GM12878 (cell line): ENCODE data around the gene TRIM71. TPM values are rescaled to one million over a fixed set of nuclear protein-coding genes. Genes with fewer than 3 reads are reported as not detected.

Source experiments
- ATAC-seq: fragments of 200-7000 bp; cut with Tn5 transposase; 3 replicates; pipeline ENCODE4 v1.9.1; 2020; ENCODE audit warnings: mild to moderate bottlenecking, moderate library complexity
- BruUV-seq: library from RNA; stranded (reverse); fragments of 400-500 nt; replicated peaks from 2 replicates; lab custom pipeline; 2021; lab: Mats Ljungman, UMichigan
- CTCF ChIA-PET: fragments of 300-600 bp; sonication (Branson Sonifier 250); formaldehyde crosslinking; extraction: SDS; loops from one replicate; lab custom pipeline; 2021; ENCODE audit warnings: inconsistent platforms; lab: Yijun Ruan, JAX
- POLR2A ChIA-PET: fragments of 350-600 bp; formaldehyde crosslinking; extraction: SDS; loops from one replicate; lab custom pipeline; 2021; ENCODE audit warnings: inconsistent platforms; lab: Charles Lee
- RAD21 ChIA-PET: fragments of 300-600 bp; sonication (Branson Sonifier 250); formaldehyde crosslinking; loops from one replicate; lab custom pipeline; 2023; ENCODE audit warnings: antibody characterized with exemption; ENCODE audit not compliant: unreplicated experiment; lab: Charles Lee
- SMC1A ChIA-PET: fragments of 300-600 bp; sonication (Branson Sonifier 250); formaldehyde crosslinking; loops from one replicate; lab custom pipeline; 2023; ENCODE audit not compliant: unreplicated experiment, uncharacterized antibody; lab: Charles Lee
- DNase-seq: peaks from one replicate; pipeline ENCODE4 v3.0.0-alpha.2; 2011; ENCODE audit warnings: low read depth, low spot score
- FAIRE-seq: peaks from 3 replicates; lab custom pipeline; 2011; peaks lifted over from hg19 to GRCh38; lab: Jason Lieb, UNC
- H2AFZ ChIP-seq: 2 replicates; pipeline ENCODE4 v1.6.0; 2011; ENCODE audit warnings: low read depth, low read length, control low read depth; ENCODE audit not compliant: control insufficient read depth
- H3K27ac ChIP-seq: 2 replicates; pipeline ENCODE4 v1.5.1; 2011; ENCODE audit warnings: control low read depth; ENCODE audit not compliant: control insufficient read depth, insufficient read depth
- H3K27me3 ChIP-seq, 2 experiments: replicated peaks in 1 of 2; 2 replicates each; pipeline versions ENCODE4 v1.6.0 to v1.6.1; 2011; ENCODE audit warnings: low read length in 1 of 2; ENCODE audit not compliant: control insufficient read depth in 2 of 2, insufficient read depth in 2 of 2
- H3K36me3 ChIP-seq, 2 experiments: 2 replicates each; pipeline ENCODE4 v1.5.1; 2011; ENCODE audit warnings: low read length in 1 of 2; ENCODE audit not compliant: control insufficient read depth in 2 of 2, insufficient read depth in 2 of 2
- H3K4me1 ChIP-seq: 2 replicates; pipeline ENCODE4 v1.6.1; 2011; ENCODE audit warnings: mild to moderate bottlenecking, low read length, moderate library complexity, mixed read lengths; ENCODE audit not compliant: control insufficient read depth, insufficient read depth
- H3K4me2 ChIP-seq: 2 replicates; pipeline ENCODE4 v1.6.0; 2011; ENCODE audit warnings: control low read depth; ENCODE audit not compliant: control insufficient read depth, insufficient read depth
- H3K4me3 ChIP-seq: fragments of 200-600 bp; sonication (generic); 2 replicates; pipeline ENCODE4 v1.5.1; 2016
- H3K79me2 ChIP-seq: 2 replicates; pipeline ENCODE4 v1.6.0; 2011; ENCODE audit warnings: low read length; ENCODE audit not compliant: control insufficient read depth, insufficient read depth
- H3K9ac ChIP-seq: 2 replicates; pipeline ENCODE4 v1.8.0; 2011; ENCODE audit warnings: low read length, control low read depth, mixed read lengths; ENCODE audit not compliant: control insufficient read depth, insufficient read depth
- H3K9me3 ChIP-seq: replicated peaks from 3 replicates; pipeline ENCODE4 v1.5.1; 2011; ENCODE audit warnings: mild to moderate bottlenecking, low read length; ENCODE audit not compliant: control insufficient read depth, insufficient read depth
- H4K20me1 ChIP-seq: 2 replicates; pipeline ENCODE4 v1.6.0; 2011; ENCODE audit not compliant: control insufficient read depth, insufficient read depth
- ATF2 ChIP-seq: IDR thresholded peaks from 2 replicates; pipeline ENCODE4 v1.6.1; 2012; ENCODE audit warnings: low read length, inconsistent platforms
- BACH1 ChIP-seq: fragments of 450-650 bp; IDR thresholded peaks from 2 replicates; pipeline ENCODE4 v1.6.1; 2017; ENCODE audit warnings: mild to moderate bottlenecking, borderline replicate concordance
- CHD2 ChIP-seq: IDR thresholded peaks from 2 replicates; pipeline ENCODE4 v1.6.1; 2011; ENCODE audit warnings: low read depth, low read length, improper control_type of control experiment, borderline replicate concordance
- FOXK2 ChIP-seq: fragments of 450-650 bp; IDR thresholded peaks from 2 replicates; pipeline ENCODE4 v1.6.1; 2017; ENCODE audit warnings: mild to moderate bottlenecking, moderate library complexity
- HDAC2 ChIP-seq: fragments of 200-600 bp; sonication (generic); IDR thresholded peaks from 2 replicates; pipeline ENCODE4 v1.6.1; 2017
- PAX8 ChIP-seq: fragments of 450-650 bp; IDR thresholded peaks from 2 replicates; pipeline ENCODE4 v1.6.1; 2017; ENCODE audit warnings: mild to moderate bottlenecking, moderate library complexity
- ZNF217 ChIP-seq: fragments of 450-650 bp; IDR thresholded peaks from 2 replicates; pipeline ENCODE4 v1.6.1; 2017; ENCODE audit warnings: antibody characterized with exemption, mild to moderate bottlenecking
- WGBS: methylation state at CpG from one replicate; pipeline ENCODE4 v1.1.6; 2016; ENCODE audit warnings: low lambda C conversion rate; ENCODE audit not compliant: insufficient replicate concordance, insufficient coverage; ENCODE audit errors: missing lambda C conversion rate; 5-methylcytosine and 5-hydroxymethylcytosine counted together
- in situ Hi-C: fragments of 300-500 bp; cut with MboI; formaldehyde crosslinking; loops from 9 replicates; pipeline ENCODE4 v1.14.3; 2018; ENCODE audit warnings: mixed read lengths
- intact Hi-C: fragments of 100-400 bp; cut with micrococcal nuclease; formaldehyde crosslinking; loops from one replicate; pipeline ENCODE4 v1.14.2; 2022; ENCODE audit not compliant: unreplicated experiment
- polyA plus RNA-seq, 11 experiments: library from polyadenylated mRNA; depleted of rRNA in 4 of 11; unstranded in 6 of 11; stranded (reverse) in 5 of 11; fragments of >200 nt; fragmentation: Nextera tagmentation in 4 of 11; fragmentation: Illumina TruSeq in 1 of 11; extraction: Ambion mirVana in 4 of 11; extraction: Trizol in 1 of 11; gene quantifications; 1 replicate in 1 of 11; 2 replicates in 10 of 11; pipeline versions ENCODE4 v1.2.1 to v1.2.3, GENCODE V29; 2011 to 2016; ENCODE audit warnings: inconsistent platforms in 2 of 11, missing spikeins in 2 of 11, low read depth in 1 of 11
- total RNA-seq, 4 experiments: library from RNA; depleted of rRNA in 3 of 4; stranded (reverse); fragments of >200 nt in 3 of 4; fragmentation: Illumina TruSeq in 1 of 4; extraction: Trizol in 1 of 4; gene quantifications; 2 replicates each; pipeline versions ENCODE4 v1.2.1 to v1.2.3, GENCODE V29; 2013 to 2021
- TF ChIP-seq, protein P1 (sequence below): IDR thresholded peaks from 2 replicates; pipeline ENCODE4 v1.6.1; 2011; ENCODE audit warnings: low read depth, mild to moderate bottlenecking, low read length, moderate library complexity, borderline replicate concordance; ENCODE audit errors: extremely low read depth
- TF ChIP-seq, protein P2 (sequence below): fragments of 450-650 bp; IDR thresholded peaks from 2 replicates; pipeline ENCODE4 v1.6.1; 2017; ENCODE audit warnings: mild to moderate bottlenecking, moderate library complexity

Gene TRIM71
- total and polyA plus RNA-seq, 10 of the 15 experiments (the other 5 are each of a cell fraction or from before 2014, with no cell fraction given): 0.02 to 1.8 (median 0.16) TPM

GRCh38 chr3:32869513-32870047 is 51.8 kb downstream of the TRIM71 start:
- ChIA-PET CTCF (interaction anchor here (1.0 to 1.7 kb wide), 3 partner anchors 13 to 201 kb away, joined by 3 to 10 read pairs (median 5); no protein-coding TSS in a partner anchor), POLR2A (no interaction called here), RAD21 (interaction anchor here (1.0 kb wide), 1 partner anchor 20 kb away, joined by 4 read pairs; no protein-coding TSS in a partner anchor)
- BruUV-seq: no TSS peak
- in situ Hi-C loops: no loop called here
- no peak for ATAC-seq
- no peaks in the 10 kb centered on the region for H3K79me2 ChIP-seq
- 69% methylated on average over 15 of the region's 15 CpGs for WGBS
- no peaks in the 10 kb centered on the region for H3K36me3 ChIP-seq
- no peak for DNase-seq
- intact Hi-C loops: no loop called here
- no peaks in the 10 kb centered on the region for H3K27me3 ChIP-seq
- H2AFZ ChIP-seq: no peak overlapping the region
- no peak overlapping the region for H3K27ac ChIP-seq
- no peaks in the 10 kb centered on the region for H3K9me3 ChIP-seq
- no peak overlapping the region for H3K9ac ChIP-seq
- H3K4me1 ChIP-seq: no peaks in the 10 kb centered on the region
- H3K4me2 ChIP-seq: no peak overlapping the region
- TF ChIP-seq, protein P1, sequence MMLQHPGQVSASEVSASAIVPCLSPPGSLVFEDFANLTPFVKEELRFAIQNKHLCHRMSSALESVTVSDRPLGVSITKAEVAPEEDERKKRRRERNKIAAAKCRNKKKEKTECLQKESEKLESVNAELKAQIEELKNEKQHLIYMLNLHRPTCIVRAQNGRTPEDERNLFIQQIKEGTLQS: no peak
- TF ChIP-seq BACH1 (no peak), CHD2 (no peak)
- TF ChIP-seq, all 136 proteins: peak for 0
- Histone ChIP-seq H3K4me3 (no peak overlapping the region), H4K20me1 (no peaks in the 10 kb centered on the region)
- SMC1A ChIA-PET: interaction anchor here (0.7 to 6.9 kb wide), 2 partner anchors 14 to 734 kb away, joined by 3 to 44 read pairs; no protein-coding TSS in a partner anchor
- no peak for FAIRE-seq

- ChIA-PET POLR2A (interaction anchor here (0.5 kb wide), 1 partner anchor 558 kb away, joined by 3 read pairs; no protein-coding TSS in a partner anchor), CTCF (interaction anchor here (0.8 to 1.7 kb wide), 4 partner anchors 12 to 200 kb away, joined by 3 to 10 read pairs (median 4); no protein-coding TSS in a partner anchor), RAD21 (interaction anchor here (1.0 to 2.0 kb wide), 2 partner anchors 19 to 33 kb away, joined by 4 to 7 read pairs; no protein-coding TSS in a partner anchor), SMC1A (interaction anchor here (0.7 to 6.9 kb wide), 4 partner anchors 13 to 735 kb away, joined by 3 to 44 read pairs (median 3); no protein-coding TSS in a partner anchor)
- no peak overlapping the region for H3K9ac ChIP-seq
- peaks cover 2% of the 10 kb centered on the region; the same call in 1 of the 2 replicates for H3K4me1 ChIP-seq
- intact Hi-C loops: no loop called here
- no peaks in the 10 kb centered on the region for H4K20me1 ChIP-seq
- in situ Hi-C loops: no loop called here
- H3K9me3 ChIP-seq: no peaks in the 10 kb centered on the region
- WGBS: 51% methylated on average over 10 of the region's 10 CpGs
- FAIRE-seq (no peak), DNase-seq (no peak), ATAC-seq (0 out of 3 replicates have a peak, but pooled peaks have one; percentile 24)
- H3K36me3 ChIP-seq: no peaks in the 10 kb centered on the region
- no peak overlapping the region for H3K4me2 ChIP-seq
- no peak overlapping the region for H2AFZ ChIP-seq
- H3K79me2 ChIP-seq: no peaks in the 10 kb centered on the region
- H3K27me3 ChIP-seq: no peaks in the 10 kb centered on the region
- no peak overlapping the region for H3K27ac ChIP-seq
- no TSS peak for BruUV-seq
- H3K4me3 ChIP-seq: no peak overlapping the region
- TF ChIP-seq PAX8 (no peak), FOXK2 (no peak), HDAC2 (no peak), ATF2 (no peak), ZNF217 (no peak)
- TF ChIP-seq, protein P2, sequence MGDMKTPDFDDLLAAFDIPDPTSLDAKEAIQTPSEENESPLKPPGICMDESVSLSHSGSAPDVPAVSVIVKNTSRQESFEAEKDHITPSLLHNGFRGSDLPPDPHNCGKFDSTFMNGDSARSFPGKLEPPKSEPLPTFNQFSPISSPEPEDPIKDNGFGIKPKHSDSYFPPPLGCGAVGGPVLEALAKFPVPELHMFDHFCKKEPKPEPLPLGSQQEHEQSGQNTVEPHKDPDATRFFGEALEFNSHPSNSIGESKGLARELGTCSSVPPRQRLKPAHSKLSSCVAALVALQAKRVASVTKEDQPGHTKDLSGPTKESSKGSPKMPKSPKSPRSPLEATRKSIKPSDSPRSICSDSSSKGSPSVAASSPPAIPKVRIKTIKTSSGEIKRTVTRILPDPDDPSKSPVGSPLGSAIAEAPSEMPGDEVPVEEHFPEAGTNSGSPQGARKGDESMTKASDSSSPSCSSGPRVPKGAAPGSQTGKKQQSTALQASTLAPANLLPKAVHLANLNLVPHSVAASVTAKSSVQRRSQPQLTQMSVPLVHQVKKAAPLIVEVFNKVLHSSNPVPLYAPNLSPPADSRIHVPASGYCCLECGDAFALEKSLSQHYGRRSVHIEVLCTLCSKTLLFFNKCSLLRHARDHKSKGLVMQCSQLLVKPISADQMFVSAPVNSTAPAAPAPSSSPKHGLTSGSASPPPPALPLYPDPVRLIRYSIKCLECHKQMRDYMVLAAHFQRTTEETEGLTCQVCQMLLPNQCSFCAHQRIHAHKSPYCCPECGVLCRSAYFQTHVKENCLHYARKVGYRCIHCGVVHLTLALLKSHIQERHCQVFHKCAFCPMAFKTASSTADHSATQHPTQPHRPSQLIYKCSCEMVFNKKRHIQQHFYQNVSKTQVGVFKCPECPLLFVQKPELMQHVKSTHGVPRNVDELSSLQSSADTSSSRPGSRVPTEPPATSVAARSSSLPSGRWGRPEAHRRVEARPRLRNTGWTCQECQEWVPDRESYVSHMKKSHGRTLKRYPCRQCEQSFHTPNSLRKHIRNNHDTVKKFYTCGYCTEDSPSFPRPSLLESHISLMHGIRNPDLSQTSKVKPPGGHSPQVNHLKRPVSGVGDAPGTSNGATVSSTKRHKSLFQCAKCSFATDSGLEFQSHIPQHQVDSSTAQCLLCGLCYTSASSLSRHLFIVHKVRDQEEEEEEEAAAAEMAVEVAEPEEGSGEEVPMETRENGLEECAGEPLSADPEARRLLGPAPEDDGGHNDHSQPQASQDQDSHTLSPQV: no peak
These were observed 52.7 kb downstream of the TRIM71 start for GRCh38 chr3:32870373-32871095.
